GM19397 (cell line): ENCODE results near the gene RTBDN.
A peak's percentile ranks its signal among the peaks of the same experiment; 100 is the strongest.

Experiments
- ATAC-seq: cut with Tn5 transposase; IDR thresholded peaks from one replicate; pipeline ENCODE4 v1.9.1; 2021; ENCODE audit warnings: mild to moderate bottlenecking, moderate library complexity; ENCODE audit not compliant: unreplicated experiment

RTBDN gene

GRCh38 chr19:12834566-12834943, at the start of gene RTBDN:
RTBDN (minus strand) TSS chr19:12834579; CDS start chr19:12829979, 4,600 bp downstream.
- ATAC-seq: no peak

- no peak for ATAC-seq
Measured at GRCh38 chr19:12882589-12882988, 48.2 kb upstream of the RTBDN start.

GRCh38 chr19:12881172-12881808, 46.9 kb upstream of the RTBDN start, which contains the start of gene DNASE2:
DNASE2 (minus strand) TSS chr19:12881449; CDS start chr19:12881375, 74 bp downstream.
- ATAC-seq: peak; percentile 86

GRCh38 chr19:12880551-12881171, 46.3 kb upstream of the RTBDN start:
- peak; percentile 6 for ATAC-seq

GRCh38 chr19:12875086-12875485, 40.7 kb upstream of the RTBDN start:
- no peak for ATAC-seq

GRCh38 chr19:12873891-12874745, 39.7 kb upstream of the RTBDN start:
- no peak for ATAC-seq

GRCh38 chr19:12872941-12873890, 38.8 kb upstream of the RTBDN start:
- no peak for ATAC-seq

- ATAC-seq: no peak
Measured at GRCh38 chr19:12872255-12872654, 37.9 kb upstream of the RTBDN start.

GRCh38 chr19:12871681-12872080, 37.3 kb upstream of the RTBDN start:
- no peak for ATAC-seq

- ATAC-seq: no peak
Measured at GRCh38 chr19:12868540-12869112, 34.2 kb upstream of the RTBDN start.

- ATAC-seq: peak; percentile 62
Measured at GRCh38 chr19:12867120-12868099, 33.0 kb upstream of the RTBDN start.

GRCh38 chr19:12866416-12867119, 32.2 kb upstream of the RTBDN start:
- no peak for ATAC-seq

- no peak for ATAC-seq
Measured at GRCh38 chr19:12865746-12866415, 31.5 kb upstream of the RTBDN start.

GRCh38 chr19:12864721-12865715, 30.6 kb upstream of the RTBDN start:
- ATAC-seq: no peak

GRCh38 chr19:12864143-12864542, 29.8 kb upstream of the RTBDN start:
- no peak for ATAC-seq

GRCh38 chr19:12859546-12859945, 25.2 kb upstream of the RTBDN start:
- no peak for ATAC-seq
